ENCODE measurements around the gene AFAP1L2.

AFAP1L2 gene

GRCh38 chr10:114259824-114260223 is 144.5 kb downstream of the AFAP1L2 start:
- DNase-seq, result no peak

- DNase-seq, result peak in 2 of 6 experiments; percentile 7 to 8
These were observed 145.9 kb downstream of the AFAP1L2 start for GRCh38 chr10:114258274-114258840.

- no peak for DNase-seq
These were observed 146.8 kb downstream of the AFAP1L2 start for GRCh38 chr10:114257498-114257897.

GRCh38 chr10:114256822-114257221 is 147.5 kb downstream of the AFAP1L2 start:
- no peak for DNase-seq

- no peak for DNase-seq
These were observed 148.1 kb downstream of the AFAP1L2 start for GRCh38 chr10:114256008-114256765.

- DNase-seq, result no peak
These were observed 149.1 kb downstream of the AFAP1L2 start for GRCh38 chr10:114255227-114255626.

- DNase-seq, result no peak
These were observed 151.4 kb downstream of the AFAP1L2 start for GRCh38 chr10:114252883-114253282.

- no peak for DNase-seq
These were observed 152.2 kb downstream of the AFAP1L2 start for GRCh38 chr10:114252092-114252491.

- no peak for DNase-seq
These were observed 153.6 kb downstream of the AFAP1L2 start for GRCh38 chr10:114250716-114251115.

- no peak for DNase-seq
These were observed 154.1 kb downstream of the AFAP1L2 start for GRCh38 chr10:114250236-114250635.

GRCh38 chr10:114246679-114247305 is 157.5 kb downstream of the AFAP1L2 start:
- no peak for DNase-seq

- DNase-seq, result no peak
These were observed 159.0 kb downstream of the AFAP1L2 start for GRCh38 chr10:114245121-114245791.

Measured in stimulated activated naive CD4-positive, alpha-beta T cell (primary cell).